ENCODE results near the gene WDPCP.
"Not testable (repeated sequence)": the region's sequence is repeated elsewhere in the genome, so short reads cannot be mapped to it uniquely, and the experiment has no call there.

The WDPCP gene

GRCh38 chr2:63590626-63591408 is 2.5 kb upstream of the WDPCP start:
- DNase-seq = no peak

- no peak for DNase-seq
Measured at GRCh38 chr2:63589148-63589958, 1.1 kb upstream of the WDPCP start.

GRCh38 chr2:63587814-63588384 is 378 bp downstream of the WDPCP start:
- DNase-seq = no peak

- DNase-seq = no peak
Measured at GRCh38 chr2:63582873-63583272, 5.4 kb downstream of the WDPCP start.

GRCh38 chr2:63581298-63581961 is 6.8 kb downstream of the WDPCP start:
- no peak for DNase-seq

GRCh38 chr2:63580651-63581297 is 7.5 kb downstream of the WDPCP start:
- DNase-seq = no peak

- DNase-seq = no peak
Measured at GRCh38 chr2:63578767-63579166, 9.5 kb downstream of the WDPCP start.

- no peak for DNase-seq
Measured at GRCh38 chr2:63576546-63576945, 11.7 kb downstream of the WDPCP start.

GRCh38 chr2:63573726-63574345 is 14.4 kb downstream of the WDPCP start:
- DNase-seq = not testable (repeated sequence)

GRCh38 chr2:63573026-63573425 is 15.3 kb downstream of the WDPCP start:
- not testable (repeated sequence) for DNase-seq

- no peak for DNase-seq
Measured at GRCh38 chr2:63572001-63572400, 16.3 kb downstream of the WDPCP start.

GRCh38 chr2:63571291-63571690 is 17.0 kb downstream of the WDPCP start:
- DNase-seq = no peak

GRCh38 chr2:63569740-63570139 is 18.5 kb downstream of the WDPCP start:
- no peak for DNase-seq

GRCh38 chr2:63562751-63563150 is 25.5 kb downstream of the WDPCP start:
- no peak for DNase-seq

GRCh38 chr2:63558922-63559321 is 29.4 kb downstream of the WDPCP start:
- DNase-seq = not testable (repeated sequence)

GRCh38 chr2:63557819-63558218 is 30.5 kb downstream of the WDPCP start:
- not testable (repeated sequence) for DNase-seq

- DNase-seq = no peak
Measured at GRCh38 chr2:63555931-63556330, 32.3 kb downstream of the WDPCP start.

- no peak for DNase-seq
Measured at GRCh38 chr2:63555299-63555698, 33.0 kb downstream of the WDPCP start.

GRCh38 chr2:63553049-63553448 is 35.2 kb downstream of the WDPCP start:
- DNase-seq = no peak

GRCh38 chr2:63545023-63545422 is 43.3 kb downstream of the WDPCP start:
- no peak for DNase-seq

GRCh38 chr2:63544017-63544627 is 44.2 kb downstream of the WDPCP start:
- no peak for DNase-seq
